ENCODE results near the gene ADGRL1.

GRCh38 chr19:14218620-14219330 lies 12.8 kb upstream of the ADGRL1 start:
- TF ChIP-seq, protein P1, sequence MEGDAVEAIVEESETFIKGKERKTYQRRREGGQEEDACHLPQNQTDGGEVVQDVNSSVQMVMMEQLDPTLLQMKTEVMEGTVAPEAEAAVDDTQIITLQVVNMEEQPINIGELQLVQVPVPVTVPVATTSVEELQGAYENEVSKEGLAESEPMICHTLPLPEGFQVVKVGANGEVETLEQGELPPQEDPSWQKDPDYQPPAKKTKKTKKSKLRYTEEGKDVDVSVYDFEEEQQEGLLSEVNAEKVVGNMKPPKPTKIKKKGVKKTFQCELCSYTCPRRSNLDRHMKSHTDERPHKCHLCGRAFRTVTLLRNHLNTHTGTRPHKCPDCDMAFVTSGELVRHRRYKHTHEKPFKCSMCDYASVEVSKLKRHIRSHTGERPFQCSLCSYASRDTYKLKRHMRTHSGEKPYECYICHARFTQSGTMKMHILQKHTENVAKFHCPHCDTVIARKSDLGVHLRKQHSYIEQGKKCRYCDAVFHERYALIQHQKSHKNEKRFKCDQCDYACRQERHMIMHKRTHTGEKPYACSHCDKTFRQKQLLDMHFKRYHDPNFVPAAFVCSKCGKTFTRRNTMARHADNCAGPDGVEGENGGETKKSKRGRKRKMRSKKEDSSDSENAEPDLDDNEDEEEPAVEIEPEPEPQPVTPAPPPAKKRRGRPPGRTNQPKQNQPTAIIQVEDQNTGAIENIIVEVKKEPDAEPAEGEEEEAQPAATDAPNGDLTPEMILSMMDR (IDR thresholded peaks at IDR 0.05; ENCODE audit: low read depth, low read length, missing input control): no peak
- TF ChIP-seq HNF4G (IDR thresholded peaks at IDR 0.05) (no peak), TAF1 (conservative IDR thresholded peaks at IDR 0.05) (no peak), SP1 (IDR thresholded peaks at IDR 0.05) (no peak), YY1 (IDR thresholded peaks at IDR 0.05) (no peak), ZBTB33 (IDR thresholded peaks at IDR 0.05) (no peak), MAX (IDR thresholded peaks at IDR 0.05) (no peak), EGR1 (IDR thresholded peaks at IDR 0.05; ENCODE audit: low read depth in 2 of 2) (no peak), NR2F2 (IDR thresholded peaks at IDR 0.05) (no peak), RAD21 (IDR thresholded peaks at IDR 0.05) (no peak), FOXA1 (IDR thresholded peaks at IDR 0.05) (no peak), RXRA (IDR thresholded peaks at IDR 0.05) (no peak)
- TF ChIP-seq, protein P2, sequence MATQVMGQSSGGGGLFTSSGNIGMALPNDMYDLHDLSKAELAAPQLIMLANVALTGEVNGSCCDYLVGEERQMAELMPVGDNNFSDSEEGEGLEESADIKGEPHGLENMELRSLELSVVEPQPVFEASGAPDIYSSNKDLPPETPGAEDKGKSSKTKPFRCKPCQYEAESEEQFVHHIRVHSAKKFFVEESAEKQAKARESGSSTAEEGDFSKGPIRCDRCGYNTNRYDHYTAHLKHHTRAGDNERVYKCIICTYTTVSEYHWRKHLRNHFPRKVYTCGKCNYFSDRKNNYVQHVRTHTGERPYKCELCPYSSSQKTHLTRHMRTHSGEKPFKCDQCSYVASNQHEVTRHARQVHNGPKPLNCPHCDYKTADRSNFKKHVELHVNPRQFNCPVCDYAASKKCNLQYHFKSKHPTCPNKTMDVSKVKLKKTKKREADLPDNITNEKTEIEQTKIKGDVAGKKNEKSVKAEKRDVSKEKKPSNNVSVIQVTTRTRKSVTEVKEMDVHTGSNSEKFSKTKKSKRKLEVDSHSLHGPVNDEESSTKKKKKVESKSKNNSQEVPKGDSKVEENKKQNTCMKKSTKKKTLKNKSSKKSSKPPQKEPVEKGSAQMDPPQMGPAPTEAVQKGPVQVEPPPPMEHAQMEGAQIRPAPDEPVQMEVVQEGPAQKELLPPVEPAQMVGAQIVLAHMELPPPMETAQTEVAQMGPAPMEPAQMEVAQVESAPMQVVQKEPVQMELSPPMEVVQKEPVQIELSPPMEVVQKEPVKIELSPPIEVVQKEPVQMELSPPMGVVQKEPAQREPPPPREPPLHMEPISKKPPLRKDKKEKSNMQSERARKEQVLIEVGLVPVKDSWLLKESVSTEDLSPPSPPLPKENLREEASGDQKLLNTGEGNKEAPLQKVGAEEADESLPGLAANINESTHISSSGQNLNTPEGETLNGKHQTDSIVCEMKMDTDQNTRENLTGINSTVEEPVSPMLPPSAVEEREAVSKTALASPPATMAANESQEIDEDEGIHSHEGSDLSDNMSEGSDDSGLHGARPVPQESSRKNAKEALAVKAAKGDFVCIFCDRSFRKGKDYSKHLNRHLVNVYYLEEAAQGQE (IDR thresholded peaks at IDR 0.05): no peak
